Fibroblast of the aortic adventitia (primary cell): ENCODE results near the gene ERG. TPM values are rescaled to one million over a fixed set of nuclear protein-coding genes. Genes with fewer than 3 reads are reported as not detected.

ENCODE experiments used
- DNase-seq: peaks from one replicate; pipeline ENCODE4 v3.0.0-alpha.2; 2010; ENCODE audit warnings: low read depth
- H3K4me3 ChIP-seq: 2 replicates; pipeline ENCODE4 v1.5.1; 2011; ENCODE audit warnings: low read depth, mild to moderate bottlenecking, control low read depth, low read length, moderate library complexity
- CTCF ChIP-seq: IDR thresholded peaks from 2 replicates; pipeline ENCODE4 v1.5.1; 2011; ENCODE audit warnings: mild to moderate bottlenecking, low read length, control low read depth, inconsistent platforms; ENCODE audit not compliant: insufficient read depth
- total RNA-seq: library from RNA; depleted of rRNA; stranded (reverse); fragments of >200 nt; gene quantifications from 2 replicates; pipeline ENCODE4 v1.2.3, GENCODE V29; 2012; ENCODE audit warnings: low replicate concordance

ERG gene
- total RNA-seq, 1 donor: 9.9 TPM

DNA sequence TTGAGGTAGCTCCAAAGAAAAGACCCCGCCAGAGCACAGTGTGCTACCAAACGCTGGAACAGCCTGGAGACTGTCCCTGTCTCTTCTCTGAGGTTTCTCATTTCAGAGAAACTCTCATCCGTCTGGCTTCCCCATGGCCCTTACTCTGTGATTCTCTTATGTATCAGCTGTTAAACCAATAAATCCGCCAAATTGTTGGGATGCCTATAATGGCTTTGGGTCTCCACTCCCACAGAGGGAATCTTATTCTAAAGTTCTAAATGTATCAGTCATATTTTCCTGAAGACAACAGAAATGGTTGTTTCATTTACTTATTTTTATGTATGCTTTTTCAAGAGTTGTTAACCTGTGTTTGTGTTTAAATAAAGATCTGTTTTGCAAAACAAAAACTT, 4.0 kb downstream of the ERG start:
- no peak overlapping the region for H3K4me3 ChIP-seq
- no peak for DNase-seq
- TF ChIP-seq CTCF: no peak

- no peak for TF ChIP-seq CTCF
- no peak for DNase-seq
- no peak overlapping the region for H3K4me3 ChIP-seq
These were observed 4.6 kb downstream of the ERG start for GRCh38 chr21:38493549-38494250.

DNA sequence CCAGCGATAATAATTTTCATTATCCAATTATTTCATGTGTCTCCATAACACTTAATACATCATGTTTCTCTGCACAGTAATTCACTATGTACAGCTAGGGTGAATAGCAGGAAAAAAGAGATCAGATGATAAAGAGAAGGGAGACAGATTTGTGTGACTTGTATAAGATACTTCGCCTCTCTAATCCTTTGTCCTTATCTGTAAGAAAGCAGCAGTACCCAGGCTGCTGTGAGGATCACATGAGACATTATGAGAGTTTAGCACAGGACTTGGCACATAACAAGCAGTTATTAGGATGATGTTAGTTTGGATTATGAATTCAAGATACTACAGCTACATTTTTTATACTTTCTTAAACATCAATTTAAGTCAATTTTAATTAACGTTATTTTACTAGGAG, 6.3 kb downstream of the ERG start:
- no peak for DNase-seq
- TF ChIP-seq CTCF: no peak
- H3K4me3 ChIP-seq: no peak overlapping the region

- H3K4me3 ChIP-seq: no peak overlapping the region
- peak; percentile 35 for DNase-seq
- no peak for TF ChIP-seq CTCF
These were observed 6.7 kb downstream of the ERG start for GRCh38 chr21:38491536-38491935.

- no peak for DNase-seq
- H3K4me3 ChIP-seq: no peak overlapping the region
- TF ChIP-seq CTCF: no peak
These were observed 7.8 kb downstream of the ERG start for GRCh38 chr21:38490411-38491020.

DNA sequence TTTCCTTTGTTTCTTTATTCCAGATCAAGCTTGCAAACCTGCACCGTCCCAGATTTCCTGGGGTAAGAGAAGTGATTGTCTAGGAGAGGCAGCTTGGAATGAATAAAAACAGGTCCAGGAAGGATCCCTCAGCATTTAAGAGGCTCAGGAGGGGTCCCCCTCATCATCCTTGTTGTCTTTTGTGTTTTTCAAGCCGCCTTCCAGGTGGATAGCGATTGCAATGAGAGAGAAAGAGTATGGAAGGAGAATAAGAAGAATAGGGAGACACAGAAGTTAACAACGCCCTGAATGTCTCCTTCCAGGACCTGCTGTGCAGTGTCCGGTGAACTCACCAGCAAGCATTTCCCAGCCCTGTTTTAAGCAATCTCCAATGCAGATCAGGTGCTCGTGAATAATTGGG, 8.5 kb downstream of the ERG start:
- no peak overlapping the region for H3K4me3 ChIP-seq
- no peak for DNase-seq
- no peak for TF ChIP-seq CTCF

DNA sequence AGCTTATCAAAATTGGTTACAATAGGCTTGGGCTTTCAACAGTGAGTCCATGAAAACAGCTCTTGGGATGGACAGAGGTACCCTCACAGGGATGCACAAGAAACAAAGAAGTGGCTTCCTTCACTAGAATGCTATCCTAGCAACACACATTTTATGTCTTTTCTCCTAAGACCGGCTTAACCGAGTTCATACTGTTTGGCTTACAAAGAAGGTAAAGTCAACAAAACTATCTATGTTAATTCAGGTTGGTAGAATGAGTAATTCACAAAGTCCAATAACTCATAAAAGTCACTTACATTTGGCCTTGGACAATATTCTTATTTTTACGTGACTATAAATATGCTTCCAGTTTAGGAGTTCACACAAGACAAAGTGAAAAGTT, 9.0 kb downstream of the ERG start:
- no peak overlapping the region for H3K4me3 ChIP-seq
- TF ChIP-seq CTCF: no peak
- no peak for DNase-seq
